PFSK-1 (cell line): Measurements from ENCODE around the gene TACO1.

Source experiments
- FOXP2 ChIP-seq: optimal IDR thresholded peaks from 2 replicates; pipeline ENCODE3; 2011; ENCODE audit warnings: borderline replicate concordance, control low read depth, inconsistent platforms; ENCODE audit not compliant: insufficient read depth; ENCODE audit errors: extremely low read length, extremely low read depth
- POLR2AphosphoS5 ChIP-seq: IDR thresholded peaks from 2 replicates; pipeline ENCODE4 v1.6.1; 2012; ENCODE audit warnings: low read depth, mild to moderate bottlenecking, control low read depth, low read length, moderate library complexity
- SIN3A ChIP-seq: IDR thresholded peaks from 2 replicates; pipeline ENCODE4 v1.6.1; 2012; ENCODE audit warnings: mild to moderate bottlenecking, low read length, moderate library complexity, borderline replicate concordance; ENCODE audit not compliant: insufficient read depth
- TAF1 ChIP-seq: IDR thresholded peaks from 2 replicates; pipeline ENCODE4 v1.6.1; 2012; ENCODE audit warnings: low read length, control low read depth, borderline replicate concordance; ENCODE audit not compliant: insufficient read depth
- TF ChIP-seq, protein P1 (sequence below), 2 experiments: IDR thresholded peaks; 2 replicates each; pipeline versions ENCODE4 v1.6.1 to v1.8.0; 2011 to 2012; ENCODE audit warnings: low read depth in 2 of 2, low read length in 2 of 2, control low read depth in 1 of 2, inconsistent platforms in 1 of 2, mild to moderate bottlenecking in 1 of 2, moderate library complexity in 1 of 2; ENCODE audit not compliant: insufficient read depth in 1 of 2

Gene TACO1

DNA sequence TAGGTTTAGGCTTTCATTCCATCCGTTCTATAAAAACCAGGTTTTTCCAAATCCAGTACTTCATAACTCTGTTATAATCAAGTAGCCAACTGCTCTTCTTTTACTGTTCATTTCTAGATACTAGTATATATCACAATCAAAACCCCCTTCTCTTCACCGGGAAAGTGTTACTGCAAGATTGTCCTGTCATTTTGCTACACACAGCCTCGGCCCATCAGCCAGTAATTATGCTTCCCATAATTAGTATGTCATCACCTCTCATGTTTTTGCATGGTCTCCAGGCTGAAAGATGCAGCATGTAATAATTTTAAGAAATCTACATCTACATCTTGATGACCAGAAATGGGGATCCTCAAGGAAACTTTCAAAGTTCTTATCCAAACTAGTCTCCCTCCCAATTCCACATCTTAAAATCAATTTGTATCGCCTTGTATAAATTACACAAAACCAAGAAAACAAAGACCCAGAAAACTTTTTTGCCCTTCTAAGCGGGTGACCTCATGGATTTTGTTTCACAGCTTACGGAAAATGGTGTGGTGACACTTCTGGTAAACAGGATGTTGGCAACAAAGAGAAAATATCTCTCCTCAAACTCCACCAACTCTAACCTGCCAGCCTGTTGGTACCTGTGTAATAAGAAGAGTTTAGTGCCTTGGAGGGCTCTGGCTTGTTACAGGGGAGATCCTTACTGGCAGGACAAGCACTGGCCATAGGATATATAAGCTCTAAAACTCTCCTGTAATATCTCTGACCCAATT is 9.3 kb downstream of the TACO1 start:
- TF ChIP-seq POLR2AphosphoS5 (no peak), TAF1 (no peak)

DNA sequence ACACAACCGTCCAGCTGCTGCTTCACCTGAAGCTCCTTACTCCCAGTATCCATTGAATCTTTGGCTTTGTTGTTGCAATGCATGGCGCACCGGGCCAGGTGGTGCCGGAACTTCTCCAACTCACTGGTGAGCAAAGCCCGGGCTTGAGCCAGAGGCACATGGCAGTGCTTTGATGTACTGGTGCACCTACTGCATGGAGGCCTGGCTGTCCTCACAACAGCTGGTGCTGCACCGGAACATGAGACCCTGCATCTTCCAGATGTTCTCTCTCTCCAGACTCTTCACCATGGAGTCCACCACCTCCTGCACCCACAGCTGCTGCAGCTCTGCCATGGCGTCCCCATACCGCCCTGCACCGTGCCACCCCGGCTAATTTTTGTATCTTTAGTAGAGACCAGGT is 10.2 kb downstream of the TACO1 start:
- TF ChIP-seq TAF1 (no peak), SIN3A (no peak), POLR2AphosphoS5 (no peak), FOXP2 (no peak)
- TF ChIP-seq, protein P1, sequence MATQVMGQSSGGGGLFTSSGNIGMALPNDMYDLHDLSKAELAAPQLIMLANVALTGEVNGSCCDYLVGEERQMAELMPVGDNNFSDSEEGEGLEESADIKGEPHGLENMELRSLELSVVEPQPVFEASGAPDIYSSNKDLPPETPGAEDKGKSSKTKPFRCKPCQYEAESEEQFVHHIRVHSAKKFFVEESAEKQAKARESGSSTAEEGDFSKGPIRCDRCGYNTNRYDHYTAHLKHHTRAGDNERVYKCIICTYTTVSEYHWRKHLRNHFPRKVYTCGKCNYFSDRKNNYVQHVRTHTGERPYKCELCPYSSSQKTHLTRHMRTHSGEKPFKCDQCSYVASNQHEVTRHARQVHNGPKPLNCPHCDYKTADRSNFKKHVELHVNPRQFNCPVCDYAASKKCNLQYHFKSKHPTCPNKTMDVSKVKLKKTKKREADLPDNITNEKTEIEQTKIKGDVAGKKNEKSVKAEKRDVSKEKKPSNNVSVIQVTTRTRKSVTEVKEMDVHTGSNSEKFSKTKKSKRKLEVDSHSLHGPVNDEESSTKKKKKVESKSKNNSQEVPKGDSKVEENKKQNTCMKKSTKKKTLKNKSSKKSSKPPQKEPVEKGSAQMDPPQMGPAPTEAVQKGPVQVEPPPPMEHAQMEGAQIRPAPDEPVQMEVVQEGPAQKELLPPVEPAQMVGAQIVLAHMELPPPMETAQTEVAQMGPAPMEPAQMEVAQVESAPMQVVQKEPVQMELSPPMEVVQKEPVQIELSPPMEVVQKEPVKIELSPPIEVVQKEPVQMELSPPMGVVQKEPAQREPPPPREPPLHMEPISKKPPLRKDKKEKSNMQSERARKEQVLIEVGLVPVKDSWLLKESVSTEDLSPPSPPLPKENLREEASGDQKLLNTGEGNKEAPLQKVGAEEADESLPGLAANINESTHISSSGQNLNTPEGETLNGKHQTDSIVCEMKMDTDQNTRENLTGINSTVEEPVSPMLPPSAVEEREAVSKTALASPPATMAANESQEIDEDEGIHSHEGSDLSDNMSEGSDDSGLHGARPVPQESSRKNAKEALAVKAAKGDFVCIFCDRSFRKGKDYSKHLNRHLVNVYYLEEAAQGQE (IDR thresholded peaks at IDR 0.05; ENCODE audit: insufficient read depth in 1 of 2, low read depth in 2 of 2, low read length in 2 of 2), result no peak

DNA sequence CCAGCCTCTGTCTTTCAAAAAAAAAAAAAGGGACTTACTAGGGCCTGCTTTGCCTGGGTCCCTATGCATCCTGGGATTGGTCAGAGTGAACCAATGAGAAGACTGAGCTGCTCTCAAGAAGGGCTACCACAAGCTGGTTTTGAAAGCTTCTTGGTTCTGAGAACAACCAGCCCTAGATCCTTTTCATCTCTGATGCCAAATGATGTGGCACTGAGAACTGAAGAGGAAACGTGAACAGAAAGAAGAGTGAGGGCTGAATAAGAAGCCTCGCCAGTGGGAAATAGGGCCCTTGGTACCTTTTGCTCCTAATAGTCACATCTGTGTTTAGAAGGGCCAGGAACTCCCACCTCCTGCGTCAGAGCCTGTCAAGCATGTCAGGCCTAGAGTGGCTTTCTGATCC is 10.7 kb downstream of the TACO1 start:
- TF ChIP-seq TAF1, result no peak
- TF ChIP-seq, protein P1 (IDR thresholded peaks at IDR 0.05; ENCODE audit: insufficient read depth in 1 of 2, low read depth in 2 of 2, low read length in 2 of 2), result no peak
- TF ChIP-seq POLR2AphosphoS5, result no peak
- no peak for TF ChIP-seq FOXP2
- no peak for TF ChIP-seq SIN3A

DNA sequence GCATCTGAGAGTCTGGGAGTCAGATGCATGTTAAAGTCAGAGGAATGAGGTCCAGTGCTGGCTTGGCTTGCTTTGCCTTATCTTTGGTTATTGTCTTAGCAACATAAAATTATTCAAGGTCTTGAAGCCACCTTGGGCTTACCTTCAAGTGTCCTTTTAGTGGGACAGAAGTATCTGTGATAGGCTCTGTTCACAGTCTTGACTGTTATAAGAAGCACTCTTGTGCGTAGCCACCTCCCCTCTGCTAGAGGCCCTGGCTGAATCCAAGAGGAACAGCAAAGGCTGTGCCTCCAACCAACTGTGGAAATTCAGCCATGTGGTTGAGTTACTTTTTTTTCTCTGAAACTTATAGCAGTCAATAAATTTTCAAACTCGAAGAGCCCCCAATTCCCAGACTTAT is 13.0 kb downstream of the TACO1 start:
- TF ChIP-seq TAF1 (no peak), POLR2AphosphoS5 (no peak), SIN3A (no peak), FOXP2 (no peak)
- TF ChIP-seq, protein P1 (IDR thresholded peaks at IDR 0.05; ENCODE audit: insufficient read depth in 1 of 2, low read depth in 2 of 2, low read length in 2 of 2), result no peak

DNA sequence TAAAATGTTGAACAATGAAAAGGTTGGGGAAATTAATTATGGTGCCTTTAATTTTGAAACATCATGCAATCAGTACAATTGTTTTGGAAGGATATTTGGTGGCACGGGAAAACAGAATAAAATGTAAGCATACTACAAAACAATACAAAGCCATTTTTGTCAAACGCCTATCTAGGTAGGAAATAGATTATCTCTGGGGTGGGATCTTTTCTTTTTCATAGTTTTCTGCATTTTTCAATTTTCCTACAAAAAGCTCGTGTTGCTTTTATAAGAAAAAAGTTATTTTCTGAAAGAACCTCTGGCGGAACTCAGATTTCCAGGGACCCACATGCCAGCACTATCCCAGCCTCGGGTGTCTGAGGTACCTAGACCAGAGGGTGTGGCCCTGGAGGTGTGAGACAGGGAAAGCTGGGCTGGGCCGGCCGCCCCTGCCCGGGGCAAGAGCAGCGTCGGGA is 20.6 kb downstream of the TACO1 start:
- no peak for TF ChIP-seq SIN3A

DNA sequence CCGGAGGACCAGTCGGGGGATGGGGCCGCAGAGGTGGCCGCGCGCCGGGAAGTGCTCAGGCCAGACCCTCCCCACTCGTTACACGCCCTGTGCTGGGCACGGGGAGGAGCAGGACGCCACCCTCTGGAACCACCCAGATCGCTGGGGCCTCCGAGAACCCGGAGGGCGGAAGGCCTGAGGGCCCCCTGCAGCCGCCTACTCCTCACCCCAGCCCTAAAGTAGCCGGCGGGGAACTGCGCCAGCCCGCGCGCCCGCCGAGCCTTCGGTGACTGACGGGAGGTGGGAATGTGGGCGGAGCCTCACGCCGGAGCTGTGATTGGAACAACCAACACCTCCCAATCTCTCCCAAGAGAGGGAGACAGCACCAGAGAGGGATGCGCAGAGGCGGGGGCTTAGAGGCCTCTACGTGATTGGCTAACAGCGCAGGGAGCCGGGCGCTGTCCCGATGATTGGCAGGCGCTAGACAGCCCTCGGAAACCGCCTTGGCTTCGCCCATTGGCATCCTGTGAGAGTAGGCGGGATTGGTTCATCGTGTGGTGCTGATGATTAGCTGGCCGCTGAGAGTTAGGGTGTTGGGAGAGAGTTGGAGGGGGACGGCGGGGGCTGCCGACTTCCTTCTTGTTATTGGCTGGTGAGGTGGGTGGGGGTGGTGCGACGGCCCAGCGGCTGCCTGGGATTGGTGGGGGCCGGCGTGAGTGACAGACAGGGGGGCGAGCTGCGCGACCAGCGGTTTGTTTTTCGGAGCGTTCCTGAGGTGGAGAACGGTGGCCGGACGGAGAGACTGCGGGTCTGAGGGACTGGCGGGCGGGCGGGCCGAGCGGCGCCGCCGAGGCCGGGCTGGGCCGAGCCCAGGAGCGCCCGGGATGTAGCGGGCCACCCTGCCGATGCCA is 21.2 kb downstream of the TACO1 start, which contains the start of gene MAP3K3:
Gene MAP3K3 (plus strand): TSS at position 734 of the 890 bp plus-strand sequence. CDS start 343 bp downstream, outside the sequence.
- no peak for TF ChIP-seq FOXP2
- TF ChIP-seq, protein P1 (IDR thresholded peaks at IDR 0.05; ENCODE audit: insufficient read depth in 1 of 2, low read depth in 2 of 2, low read length in 2 of 2), result 0 out of 4 replicates have a peak, but pooled peaks of 1 of the 2 experiments have one; percentile 39
- peak; percentile 97 for TF ChIP-seq POLR2AphosphoS5
- TF ChIP-seq TAF1, result peak; percentile 87
- peak; percentile 80; the same call in 1 of the 2 replicates for TF ChIP-seq SIN3A
